RWPE2 (cell line): ENCODE results near the gene ATF7.

Experiments
- ATAC-seq: fragments of 200-7000 bp; cut with Tn5 transposase; 3 replicates; pipeline ENCODE4 v1.9.1; 2021; ENCODE audit warnings: low read depth
- DNase-seq: peaks from one replicate; pipeline ENCODE4 v3.0.0-alpha.2; 2020; ENCODE audit warnings: low spot score
- H3K27ac ChIP-seq: fragments of 450-650 bp; 2 replicates; pipeline ENCODE4 v1.5.1; 2017; ENCODE audit warnings: mild to moderate bottlenecking; ENCODE audit not compliant: poor library complexity, severe bottlenecking
- H3K27me3 ChIP-seq: fragments of 250-450 bp; sonication (Bioruptor Pico); 2 replicates; pipeline ENCODE4 v1.5.1; 2021; ENCODE audit warnings: mild to moderate bottlenecking, moderate library complexity; ENCODE audit not compliant: insufficient read depth, poor library complexity, severe bottlenecking
- H3K36me3 ChIP-seq: fragments of 250-450 bp; sonication (Bioruptor Pico); 2 replicates; pipeline ENCODE4 v1.5.1; 2020; ENCODE audit warnings: low read depth, mild to moderate bottlenecking, moderate library complexity
- H3K4me1 ChIP-seq: fragments of 250-450 bp; sonication (Bioruptor Pico); 2 replicates; pipeline ENCODE4 v1.5.1; 2021; ENCODE audit warnings: mild to moderate bottlenecking, moderate library complexity; ENCODE audit not compliant: insufficient read depth, poor library complexity, severe bottlenecking
- H3K4me3 ChIP-seq: fragments of 250-450 bp; sonication (Bioruptor Pico); 2 replicates; pipeline ENCODE4 v1.5.1; 2021; ENCODE audit warnings: mild to moderate bottlenecking, moderate library complexity; ENCODE audit not compliant: severe bottlenecking
- H3K9me3 ChIP-seq: fragments of 250-450 bp; sonication (Bioruptor Pico); 2 replicates; pipeline ENCODE4 v1.5.1; 2021; ENCODE audit warnings: mild to moderate bottlenecking, moderate library complexity; ENCODE audit not compliant: severe bottlenecking
- CTCF ChIP-seq: fragments of 450-650 bp; IDR thresholded peaks from one replicate; pipeline ENCODE4 v1.5.1; 2017; ENCODE audit warnings: mild to moderate bottlenecking, moderate library complexity; ENCODE audit not compliant: poor library complexity, severe bottlenecking

Gene ATF7

GRCh38 chr12:53496752-53497032, 129.5 kb downstream of the ATF7 start:
- ATAC-seq (no peak), DNase-seq (no peak)
- Histone ChIP-seq H3K36me3 (no peaks in the 10 kb centered on the region), H3K27me3 (no peaks in the 10 kb centered on the region), H3K27ac (no peak overlapping the region), H3K4me1 (peaks cover 7% of the 10 kb centered on the region), H3K4me3 (no peak overlapping the region), H3K9me3 (no peaks in the 10 kb centered on the region)
- no peak for TF ChIP-seq CTCF

- H3K9me3 ChIP-seq = no peaks in the 10 kb centered on the region
- peaks cover 7% of the 10 kb centered on the region for H3K4me1 ChIP-seq
- ATAC-seq (no peak), DNase-seq (no peak)
- TF ChIP-seq CTCF = no peak
- H3K27ac ChIP-seq = no peak overlapping the region
- no peaks in the 10 kb centered on the region for H3K36me3 ChIP-seq
- H3K27me3 ChIP-seq = no peaks in the 10 kb centered on the region
- no peak overlapping the region for H3K4me3 ChIP-seq
These were observed 130.1 kb downstream of the ATF7 start for GRCh38 chr12:53495903-53496751.

DNA sequence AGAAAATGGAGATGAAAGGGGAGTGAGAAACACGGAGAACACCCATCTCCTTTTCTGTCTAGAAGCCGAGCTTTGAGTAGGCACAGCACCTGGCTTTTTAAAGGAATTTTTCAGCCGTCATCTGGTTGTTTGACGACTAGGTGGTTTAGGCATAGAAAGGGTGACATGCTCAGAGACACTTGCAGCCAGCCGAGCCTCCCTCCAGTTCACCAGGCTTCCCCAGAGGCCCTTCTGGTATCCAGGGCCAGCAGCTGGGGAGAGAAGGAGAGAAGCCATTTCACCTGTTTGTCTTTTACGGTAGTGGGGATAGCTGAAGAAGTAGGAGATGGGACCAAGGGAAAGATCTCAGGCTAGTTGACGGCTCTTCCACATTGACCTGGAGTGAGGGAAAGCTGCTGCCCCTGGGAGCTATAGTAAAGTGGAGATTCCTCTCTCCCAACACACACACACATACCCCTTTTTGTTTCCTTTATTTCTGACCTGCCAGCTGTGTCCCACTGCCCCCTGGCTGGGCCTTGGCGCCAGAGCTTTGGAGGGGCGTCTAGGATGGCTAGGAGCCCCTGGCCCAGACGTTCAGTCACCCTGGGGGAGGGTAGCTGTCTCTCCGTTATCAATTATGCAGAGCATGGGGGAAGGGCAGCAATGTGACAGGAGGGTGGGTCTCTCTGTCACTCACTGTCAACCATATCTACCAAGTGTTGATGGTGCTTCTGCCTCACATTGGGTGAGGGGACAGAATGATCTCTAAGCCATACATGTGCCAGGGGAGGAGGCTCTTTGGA, 132.4 kb downstream of the ATF7 start:
- Histone ChIP-seq H3K4me1 (peaks cover 7% of the 10 kb centered on the region), H3K36me3 (no peaks in the 10 kb centered on the region), H3K27ac (peak overlapping the region; percentile 51), H3K4me3 (peak overlapping the region; percentile 45), H3K27me3 (no peaks in the 10 kb centered on the region), H3K9me3 (no peaks in the 10 kb centered on the region)
- no peak for TF ChIP-seq CTCF
- no peak for DNase-seq
- no peak for ATAC-seq

GRCh38 chr12:53492830-53493609, 133.2 kb downstream of the ATF7 start:
- peak; percentile 49 for TF ChIP-seq CTCF
- peak overlapping the region; percentile 51 for H3K27ac ChIP-seq
- DNase-seq = peak; percentile 89
- no peaks in the 10 kb centered on the region for H3K27me3 ChIP-seq
- peak overlapping the region; percentile 45 for H3K4me3 ChIP-seq
- peaks cover 3% of the 10 kb centered on the region; the same call in 1 of the 2 replicates for H3K36me3 ChIP-seq
- H3K4me1 ChIP-seq = peaks cover 4% of the 10 kb centered on the region
- ATAC-seq = peak; percentile 81
- no peaks in the 10 kb centered on the region for H3K9me3 ChIP-seq
